ENCODE results near the gene ABCA9.

The ABCA9 gene

GRCh38 chr17:68973098-68973846, 87.5 kb downstream of the ABCA9 start (continued):
- no peak for TF ChIP-seq ZNF10 (tag by site-specific recombination; IDR thresholded peaks at IDR 0.05)
- TF ChIP-seq ZNF292 (tag by site-specific recombination; IDR thresholded peaks at IDR 0.05; ENCODE audit: borderline replicate concordance, low read depth): no peak
- TF ChIP-seq ZNF266 (tag by site-specific recombination; IDR thresholded peaks at IDR 0.05; ENCODE audit: low read depth): no peak
- TF ChIP-seq ZNF76 (tag by site-specific recombination; IDR thresholded peaks at IDR 0.05; ENCODE audit: borderline replicate concordance, low read depth): no peak
- TF ChIP-seq SP3 (tag by site-specific recombination; IDR thresholded peaks at IDR 0.05): no peak
- TF ChIP-seq ZNF513 (tag by site-specific recombination; IDR thresholded peaks at IDR 0.05): no peak
- no peak for TF ChIP-seq KLF17 (tag by site-specific recombination; IDR thresholded peaks at IDR 0.05)
- no peak for TF ChIP-seq ZNF239 (tag by site-specific recombination; IDR thresholded peaks at IDR 0.05)

GRCh38 chr17:68972119-68972704, 88.5 kb downstream of the ABCA9 start:
- CTCF ChIA-PET: interaction anchor here (0.7 kb wide), 1 partner anchor 249 kb away, joined by 3 read pairs; no protein-coding TSS in a partner anchor

GRCh38 chr17:68969101-68969500, 91.6 kb downstream of the ABCA9 start:
- ChIA-PET POLR2A (no interaction called here), CTCF (interaction anchor here (0.6 to 0.7 kb wide), 2 partner anchors 197 to 276 kb away, joined by 3 to 4 read pairs; no protein-coding TSS in a partner anchor)
- Histone ChIP-seq H3K36me3 (ENCODE audit: control insufficient read depth in 2 of 2, insufficient read depth in 1 of 2, low read length in 2 of 2) (no peaks in the 10 kb centered on the region), H3K27ac (ENCODE audit: extremely low read depth, low read depth, low read length) (no peak overlapping the region), H3K4me1 (ENCODE audit: control insufficient read depth, insufficient read depth, low read length) (no peaks in the 10 kb centered on the region), H3K9me3 (ENCODE audit: control insufficient read depth, insufficient read depth, low read depth, low read length) (no peaks in the 10 kb centered on the region), H3K4me3 (ENCODE audit: low read depth, low read length) (no peak overlapping the region)
- TF ChIP-seq GFI1B (tag by site-specific recombination; IDR thresholded peaks at IDR 0.05) (no peak), ZNF239 (tag by site-specific recombination; IDR thresholded peaks at IDR 0.05) (no peak), ZBTB21 (tag by site-specific recombination; IDR thresholded peaks at IDR 0.05) (no peak)

More at GRCh38 chr17:68972119-68972704, 88.5 kb downstream of the ABCA9 start:
- no peaks in the 10 kb centered on the region for H3K36me3 ChIP-seq (ENCODE audit: control insufficient read depth in 2 of 2, insufficient read depth in 1 of 2, low read length in 2 of 2)
- no peak overlapping the region for H3K27ac ChIP-seq (ENCODE audit: extremely low read depth, low read depth, low read length)
- TF ChIP-seq EGR2 (tag by site-specific recombination; IDR thresholded peaks at IDR 0.05; ENCODE audit: low read depth) (no peak), CTCF (tag by site-specific recombination; IDR thresholded peaks at IDR 0.05) (peak; percentile 24; the same call in 1 of the 2 replicates), ZNF654 (tag by site-specific recombination; IDR thresholded peaks at IDR 0.05; ENCODE audit: low read depth) (peak; percentile 47)
- POLR2A ChIA-PET: no interaction called here
- no peak overlapping the region for H3K4me3 ChIP-seq (ENCODE audit: low read depth, low read length)
- H3K9me3 ChIP-seq (ENCODE audit: control insufficient read depth, insufficient read depth, low read depth, low read length): no peaks in the 10 kb centered on the region
- no peaks in the 10 kb centered on the region for H3K4me1 ChIP-seq (ENCODE audit: control insufficient read depth, insufficient read depth, low read length)

- H3K9me3 ChIP-seq (ENCODE audit: control insufficient read depth, insufficient read depth, low read depth, low read length): no peaks in the 10 kb centered on the region
- ChIA-PET CTCF (no interaction called here), POLR2A (no interaction called here)
- no peaks in the 10 kb centered on the region for H3K4me1 ChIP-seq (ENCODE audit: control insufficient read depth, insufficient read depth, low read length)
- no peak overlapping the region for H3K27ac ChIP-seq (ENCODE audit: extremely low read depth, low read depth, low read length)
- H3K36me3 ChIP-seq (ENCODE audit: control insufficient read depth in 2 of 2, insufficient read depth in 1 of 2, low read length in 2 of 2): no peaks in the 10 kb centered on the region
- H3K4me3 ChIP-seq (ENCODE audit: low read depth, low read length): no peak overlapping the region
- no peak for TF ChIP-seq ZNF747 (tag by site-specific recombination; IDR thresholded peaks at IDR 0.05)
These were observed 96.8 kb downstream of the ABCA9 start for GRCh38 chr17:68963958-68964357.
